NCI-H2107 (cell line): Measurements from ENCODE around the gene CDCA8.
"Not testable (repeated sequence)": the region's sequence is repeated elsewhere in the genome, so short reads cannot be mapped to it uniquely, and the experiment has no call there.

Experiments
- DNase-seq: peaks from one replicate; lab custom pipeline; 2025; lab: John Stamatoyannopoulos, UW

Gene CDCA8

GRCh38 chr1:37737975-37738374 is 45.7 kb downstream of the CDCA8 start:
- not testable (repeated sequence) for DNase-seq

GRCh38 chr1:37738619-37739018 is 46.3 kb downstream of the CDCA8 start:
- DNase-seq: not testable (repeated sequence)

DNA sequence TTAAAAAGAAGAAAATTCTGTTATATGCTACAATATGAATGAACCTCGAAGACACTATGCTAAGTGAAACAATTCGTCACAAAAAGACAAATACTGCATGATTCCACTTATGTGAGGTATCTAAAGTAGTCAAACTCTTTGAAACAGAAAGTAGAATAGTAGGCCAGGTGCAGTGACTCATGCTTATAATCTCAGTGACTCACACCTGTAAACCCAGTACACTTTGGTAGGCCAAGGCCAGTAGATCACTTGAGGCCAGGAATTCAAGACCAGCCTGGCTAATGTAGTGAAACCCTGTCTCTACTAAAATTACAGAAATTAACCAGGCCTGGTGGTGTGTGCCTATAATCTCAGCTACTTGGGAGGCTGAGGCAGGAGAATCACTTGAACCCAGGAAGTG is 46.9 kb downstream of the CDCA8 start:
- DNase-seq: no peak

- DNase-seq: no peak
Observed at GRCh38 chr1:37741130-37741529, 48.8 kb downstream of the CDCA8 start.

DNA sequence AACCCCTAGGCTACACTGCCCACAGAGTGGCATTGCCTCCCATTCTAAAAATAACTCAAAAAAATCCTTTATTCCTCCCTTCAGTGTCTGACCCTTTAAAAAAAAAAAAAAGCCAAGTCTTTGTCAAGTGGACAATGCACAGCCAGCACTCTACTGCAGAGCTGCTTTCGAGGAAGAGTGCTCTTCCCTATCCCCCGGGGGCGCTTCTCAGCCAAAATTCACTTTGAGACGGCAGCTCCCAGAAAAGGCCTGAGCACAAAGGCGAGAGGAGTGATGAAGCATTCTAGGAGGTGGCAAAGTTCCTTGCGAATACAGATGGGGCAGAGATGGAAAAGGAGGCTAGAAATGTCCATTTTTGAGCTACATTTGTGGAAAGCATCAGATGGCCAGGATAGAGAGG is 49.3 kb downstream of the CDCA8 start:
- no peak for DNase-seq

DNA sequence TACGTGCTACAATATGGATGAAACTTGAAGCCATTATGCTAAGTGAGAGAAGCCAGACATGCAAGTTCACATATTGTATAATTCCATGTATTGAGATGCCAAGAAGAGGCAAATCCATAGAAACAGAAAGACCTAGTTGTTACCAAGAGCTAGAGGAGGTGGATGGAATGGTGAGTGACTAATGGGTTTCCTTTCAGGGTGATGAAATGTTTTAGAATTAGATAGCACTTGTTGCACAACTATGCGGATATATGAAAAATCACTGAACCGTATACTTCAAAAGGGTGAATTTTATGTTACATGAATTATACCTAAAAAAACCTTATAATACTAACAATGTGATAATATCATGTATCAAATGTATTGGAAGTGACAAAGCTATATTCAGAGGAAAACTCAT is 54.5 kb downstream of the CDCA8 start:
- no peak for DNase-seq

DNA sequence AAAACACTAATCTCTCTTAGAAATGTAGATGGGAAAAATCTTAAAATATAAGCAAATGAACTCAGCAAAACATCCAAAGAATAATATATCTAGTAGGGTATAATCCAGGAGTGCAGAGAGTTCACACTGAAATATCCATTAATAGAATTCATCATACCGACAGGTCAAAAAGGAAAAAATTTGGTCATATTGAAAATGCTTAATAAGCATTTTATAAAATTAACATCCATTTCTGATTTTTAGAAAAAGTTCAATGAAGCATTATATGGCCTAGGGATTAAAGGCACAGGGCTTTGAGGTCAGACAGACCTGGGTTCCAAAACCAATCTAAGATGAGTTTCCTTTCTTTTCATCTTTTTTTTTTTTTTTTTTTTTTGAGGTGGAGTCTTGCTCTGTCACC is 56.2 kb downstream of the CDCA8 start:
- no peak for DNase-seq

DNA sequence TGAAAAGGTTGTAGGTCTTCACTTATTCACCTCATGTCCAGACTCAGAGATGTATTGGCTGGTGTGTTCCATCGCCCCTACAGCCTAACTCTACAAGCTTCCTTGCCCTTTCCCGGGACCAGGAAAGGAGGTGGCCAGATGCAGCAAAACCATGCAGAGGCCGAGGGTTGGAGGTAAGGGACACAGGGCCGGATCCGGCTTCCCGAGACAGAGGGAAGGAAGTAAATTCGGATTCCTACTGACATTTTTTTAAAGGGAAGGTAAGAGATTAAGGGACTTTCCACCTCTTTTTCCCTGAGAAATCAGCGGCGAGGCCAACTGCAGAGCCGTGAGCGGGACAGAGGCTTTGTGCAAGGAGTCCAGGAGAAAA is 59.9 kb downstream of the CDCA8 start:
- no peak for DNase-seq

DNA sequence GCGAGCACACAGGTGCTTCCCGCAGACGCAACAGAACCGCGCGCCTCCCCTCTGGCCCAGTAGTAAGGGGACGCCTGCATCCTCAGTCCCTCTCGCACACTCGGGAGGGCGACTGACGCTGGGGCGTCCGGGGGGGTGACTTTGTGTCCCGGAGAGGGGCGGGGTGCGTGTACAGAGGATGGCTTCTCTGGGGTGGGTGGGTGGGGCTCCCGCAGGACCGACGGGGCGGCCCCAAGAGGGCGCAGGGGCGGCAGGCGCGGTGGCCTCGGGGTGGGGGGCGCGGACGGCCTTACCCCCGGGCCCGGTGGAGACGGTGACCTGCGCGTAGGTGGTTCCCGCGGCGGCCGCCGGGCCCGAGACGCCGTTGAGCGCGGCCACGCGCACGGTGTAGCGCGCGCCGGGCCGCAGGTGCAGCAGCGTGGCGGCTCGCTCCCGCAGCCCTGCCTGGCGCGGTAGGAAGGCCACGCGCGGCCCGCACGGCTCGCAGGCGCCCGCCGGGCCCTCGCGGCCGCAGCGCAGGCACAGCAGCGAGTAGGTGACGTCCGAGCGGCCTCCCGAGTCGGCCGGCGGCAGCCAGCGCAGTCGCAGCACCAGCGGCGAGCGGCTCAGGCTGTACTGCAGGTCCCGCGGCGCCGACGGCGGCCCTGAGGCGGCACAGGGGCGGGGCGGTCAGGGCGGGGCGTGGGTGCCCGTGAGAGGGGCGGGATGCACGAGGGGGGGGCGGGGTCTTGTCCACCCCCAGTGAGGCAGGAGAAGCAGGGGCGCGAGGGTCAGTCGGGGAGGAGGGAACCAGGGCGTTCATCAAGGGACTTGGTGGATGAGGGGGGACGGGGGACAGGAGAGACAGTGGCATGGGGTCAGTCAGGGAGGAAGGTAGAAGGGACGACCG is 60.5 kb downstream of the CDCA8 start:
- DNase-seq: peak; percentile 7

DNA sequence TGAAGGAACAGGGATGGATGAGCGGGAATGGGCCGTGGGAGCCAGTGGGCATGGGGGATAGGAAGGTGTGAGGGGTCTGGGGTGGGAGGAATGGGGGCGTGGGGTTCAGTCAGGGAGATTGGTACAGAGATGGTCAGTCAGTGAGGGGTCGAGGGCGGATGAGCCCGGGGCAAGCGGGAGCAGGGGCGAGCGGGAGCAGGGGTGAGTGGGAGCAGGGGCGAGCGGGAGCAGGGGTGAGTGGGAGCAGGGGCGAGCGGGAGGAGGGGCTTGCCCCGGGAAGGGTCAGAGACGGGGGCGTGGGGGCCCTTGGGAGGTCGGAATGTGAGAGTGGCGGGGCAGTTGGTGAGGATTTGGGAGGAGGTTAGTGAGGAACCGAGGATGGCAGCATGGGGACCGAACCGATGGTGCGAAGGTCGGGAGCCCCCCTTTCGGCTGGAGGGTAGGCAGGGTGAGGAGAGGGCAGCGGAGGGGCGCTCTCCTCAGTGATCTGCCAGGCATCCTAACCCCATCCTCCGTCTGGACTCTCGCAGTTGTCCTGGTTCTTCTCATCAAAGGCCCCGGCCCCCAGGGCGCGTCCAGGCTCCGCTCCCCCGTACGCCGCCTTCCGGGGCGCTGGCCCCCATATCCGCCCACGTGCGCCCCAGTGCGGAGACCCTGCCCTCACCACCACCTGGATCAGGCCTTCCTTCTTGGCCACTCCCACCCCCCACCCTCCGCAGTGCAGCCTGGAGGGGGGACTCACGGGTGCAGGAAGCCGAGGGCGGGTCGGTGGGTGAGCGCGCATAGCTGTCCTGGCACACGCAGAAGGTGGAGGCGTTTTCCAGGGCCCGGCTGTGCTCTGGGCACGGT is 61.4 kb downstream of the CDCA8 start:
- DNase-seq: no peak

GRCh38 chr1:37755290-37755689 is 63.0 kb downstream of the CDCA8 start:
- DNase-seq: no peak

DNA sequence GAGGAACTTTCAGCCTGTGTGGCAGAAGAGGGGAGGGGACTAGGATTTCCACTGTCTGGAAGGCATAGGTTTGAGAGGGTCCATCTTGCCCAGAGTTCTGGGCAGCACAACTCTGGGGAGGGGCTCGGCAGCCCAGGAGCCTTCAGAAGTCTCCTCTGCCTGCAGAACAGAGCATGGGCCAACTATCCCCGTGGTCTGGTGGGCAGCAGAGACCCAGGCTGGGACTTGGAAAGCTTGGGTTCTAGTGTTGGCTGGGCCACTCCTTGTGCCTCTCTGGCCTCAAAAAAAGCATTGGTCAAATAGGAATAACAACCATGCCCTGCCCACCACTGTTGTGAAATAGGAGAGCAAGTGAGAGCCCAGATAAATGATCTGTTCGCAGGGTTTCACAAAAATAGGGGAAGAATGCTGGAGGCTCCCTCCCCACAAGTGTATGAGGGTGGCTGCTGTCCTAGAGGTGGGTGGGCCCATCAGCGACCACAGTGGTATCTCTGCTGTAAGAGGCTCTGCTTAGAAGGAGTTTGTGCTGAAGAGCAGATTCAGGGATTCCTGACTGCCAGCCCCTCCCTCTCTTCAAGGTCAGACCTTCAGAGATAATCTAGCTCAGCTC is 63.7 kb downstream of the CDCA8 start:
- no peak for DNase-seq
